CD4-positive, alpha-beta T cell treated with Interleukin-2 at 100 ng/mL for 4 hours (primary cell): ENCODE data around the gene GPC6.
"Not testable (repeated sequence)": the region's sequence is repeated elsewhere in the genome, so short reads cannot be mapped to it uniquely, and the experiment has no call there.

ENCODE experiments used
- DNase-seq: peaks from one replicate; pipeline ENCODE4 v3.0.0-alpha.2; 2020; ENCODE audit warnings: low spot score

Gene GPC6

DNA sequence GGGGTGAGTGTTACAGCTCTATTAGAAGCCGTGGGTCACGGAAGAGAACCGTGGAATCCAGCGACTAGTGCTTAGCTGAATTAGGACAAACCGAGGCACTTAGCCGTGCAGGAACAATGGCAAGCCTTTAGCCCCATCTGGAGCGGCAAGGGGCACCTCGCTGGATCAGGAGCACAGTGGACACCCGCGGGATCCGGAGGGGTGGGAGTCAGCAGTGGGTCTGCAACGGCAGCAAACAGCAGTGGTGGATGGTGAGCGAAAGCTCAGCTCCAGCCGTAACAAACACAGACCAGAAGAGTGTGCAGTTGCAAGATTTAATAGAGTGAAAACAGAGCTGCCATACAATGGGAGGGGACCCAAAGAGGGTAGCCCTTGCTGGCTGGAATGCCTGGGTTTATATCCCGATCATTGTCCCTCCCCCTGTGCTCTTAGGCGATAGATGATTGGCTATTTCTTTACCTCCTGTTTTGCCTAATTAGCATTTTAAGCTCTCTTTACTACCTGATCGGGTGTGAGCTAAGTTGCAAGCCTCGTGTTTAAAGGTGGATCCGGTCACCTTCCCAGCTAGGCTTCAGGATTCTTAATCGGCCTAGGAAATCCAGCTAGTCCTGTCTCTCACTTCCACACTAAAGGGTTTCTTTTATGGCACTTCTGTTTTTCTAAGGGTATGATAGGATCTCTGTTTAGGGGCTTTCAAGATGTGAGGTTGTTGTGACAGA is 1076.4 kb downstream of the GPC6 start:
- not testable (repeated sequence) for DNase-seq

DNA sequence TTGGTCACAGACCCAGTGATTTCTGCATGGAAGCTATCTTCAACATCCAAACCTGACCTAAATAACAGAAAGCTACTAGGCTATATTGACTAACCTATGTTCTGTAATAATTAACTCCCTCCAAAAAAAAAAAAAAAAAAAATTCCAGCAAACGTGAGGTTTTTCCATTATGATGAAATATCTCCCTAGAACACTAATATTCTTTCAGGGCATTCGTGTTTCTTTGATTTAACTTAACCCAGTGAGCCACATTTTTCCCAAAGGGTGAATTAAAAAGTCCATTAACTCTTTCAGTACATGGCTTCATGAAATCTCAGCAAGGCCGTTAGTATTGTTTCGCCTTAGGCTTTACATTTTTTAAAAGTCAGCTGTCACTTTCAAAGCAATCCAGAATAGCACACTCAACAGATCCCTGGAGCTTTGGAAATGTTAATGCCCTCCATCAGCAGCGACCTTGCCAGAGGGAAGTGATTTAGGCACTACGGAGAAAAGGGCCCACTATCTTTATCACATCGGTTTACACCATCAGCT is 1077.1 kb downstream of the GPC6 start:
- no peak for DNase-seq

DNA sequence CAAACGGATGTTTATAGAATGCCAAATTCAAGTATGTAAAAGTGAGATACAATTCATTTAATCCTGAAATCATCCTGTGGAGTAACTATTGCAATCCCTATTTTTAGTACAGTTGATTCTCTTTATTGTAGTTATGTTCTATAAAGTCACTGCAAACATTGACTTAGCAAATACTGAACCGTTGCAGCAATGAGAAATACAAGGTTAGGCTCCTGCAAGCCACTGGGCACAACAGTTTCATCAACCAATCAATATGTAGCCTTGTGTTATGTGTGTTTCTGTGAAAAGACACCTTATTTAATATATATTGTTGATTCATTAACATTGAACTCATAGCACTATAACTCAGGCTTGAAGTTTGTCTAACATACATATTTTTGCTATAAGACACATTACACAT is 1078.4 kb downstream of the GPC6 start:
- no peak for DNase-seq

DNA sequence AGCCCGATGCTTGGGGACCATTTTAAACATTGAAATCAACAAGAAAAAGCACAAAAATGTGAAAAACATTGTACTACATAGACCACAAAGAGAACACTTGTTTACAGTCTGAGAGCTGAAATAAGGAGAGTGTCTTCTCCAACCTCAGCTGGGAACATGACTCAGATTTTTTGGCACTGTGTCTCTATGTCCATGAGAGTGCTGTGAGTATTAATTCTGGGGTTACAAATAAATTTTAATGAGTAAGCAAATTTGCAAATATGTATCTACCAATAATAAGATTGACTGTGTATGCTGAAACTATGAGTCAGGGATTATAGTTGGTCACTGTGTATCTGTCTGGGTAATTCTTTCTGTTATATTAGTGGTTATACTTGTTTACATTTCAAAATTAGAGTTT is 1078.9 kb downstream of the GPC6 start:
- no peak for DNase-seq

DNA sequence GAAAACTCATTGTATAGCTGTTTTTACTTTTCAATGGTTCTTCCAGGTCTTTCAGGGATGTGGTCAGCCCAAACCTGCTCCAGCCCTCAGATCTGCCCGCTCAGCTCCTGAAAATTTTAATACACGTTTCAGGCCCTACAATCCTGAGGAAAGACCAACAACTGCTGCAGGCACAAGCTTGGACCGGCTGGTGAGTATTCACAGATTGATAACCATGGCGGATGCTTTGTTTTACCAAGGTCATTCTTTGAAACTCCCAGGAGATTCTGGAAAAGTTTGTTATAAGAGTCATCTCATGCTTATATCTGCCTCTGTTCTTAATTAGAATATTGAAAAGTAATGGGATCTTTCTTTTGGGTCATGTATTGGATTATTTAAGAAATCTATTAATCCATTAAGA is 1079.3 kb downstream of the GPC6 start:
- no peak for DNase-seq

DNA sequence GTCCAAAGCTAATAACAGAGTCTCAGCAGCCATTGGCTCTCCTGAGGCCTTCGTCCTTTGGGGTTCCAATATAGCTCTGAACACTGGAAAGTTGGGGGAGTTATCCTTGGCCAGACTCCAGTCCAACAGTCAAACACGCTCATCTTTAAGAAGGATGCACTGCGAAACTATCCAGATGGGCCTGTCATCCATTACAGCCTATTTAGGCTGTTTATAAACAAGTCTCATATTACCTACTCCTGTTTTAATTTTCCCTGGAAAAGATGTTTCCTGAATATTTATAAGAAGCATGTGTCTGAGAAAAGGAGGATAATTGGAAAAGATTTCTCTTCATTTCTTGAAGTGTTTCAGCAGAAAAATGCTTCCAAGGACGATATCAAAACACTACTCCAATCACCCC is 1082.2 kb downstream of the GPC6 start:
- no peak for DNase-seq

DNA sequence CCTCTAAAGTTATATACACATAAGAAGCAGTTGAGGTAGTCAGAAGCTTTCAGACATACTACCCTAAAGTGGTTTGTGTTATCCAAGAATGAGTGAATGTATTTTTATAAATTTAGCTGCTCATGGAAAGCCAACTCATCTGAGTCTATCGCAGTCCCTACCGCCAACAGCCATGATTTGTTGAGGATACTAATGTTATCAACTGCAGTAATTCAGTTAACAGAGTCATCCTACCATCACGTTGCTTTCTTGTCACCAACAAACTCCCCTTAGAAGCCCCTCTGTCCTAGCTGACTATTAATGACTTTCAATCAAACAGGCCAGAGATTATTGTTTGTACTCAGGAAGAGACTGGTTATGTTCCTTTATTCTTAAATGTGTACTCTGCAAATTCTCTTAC is 1083.0 kb downstream of the GPC6 start:
- DNase-seq: no peak

DNA sequence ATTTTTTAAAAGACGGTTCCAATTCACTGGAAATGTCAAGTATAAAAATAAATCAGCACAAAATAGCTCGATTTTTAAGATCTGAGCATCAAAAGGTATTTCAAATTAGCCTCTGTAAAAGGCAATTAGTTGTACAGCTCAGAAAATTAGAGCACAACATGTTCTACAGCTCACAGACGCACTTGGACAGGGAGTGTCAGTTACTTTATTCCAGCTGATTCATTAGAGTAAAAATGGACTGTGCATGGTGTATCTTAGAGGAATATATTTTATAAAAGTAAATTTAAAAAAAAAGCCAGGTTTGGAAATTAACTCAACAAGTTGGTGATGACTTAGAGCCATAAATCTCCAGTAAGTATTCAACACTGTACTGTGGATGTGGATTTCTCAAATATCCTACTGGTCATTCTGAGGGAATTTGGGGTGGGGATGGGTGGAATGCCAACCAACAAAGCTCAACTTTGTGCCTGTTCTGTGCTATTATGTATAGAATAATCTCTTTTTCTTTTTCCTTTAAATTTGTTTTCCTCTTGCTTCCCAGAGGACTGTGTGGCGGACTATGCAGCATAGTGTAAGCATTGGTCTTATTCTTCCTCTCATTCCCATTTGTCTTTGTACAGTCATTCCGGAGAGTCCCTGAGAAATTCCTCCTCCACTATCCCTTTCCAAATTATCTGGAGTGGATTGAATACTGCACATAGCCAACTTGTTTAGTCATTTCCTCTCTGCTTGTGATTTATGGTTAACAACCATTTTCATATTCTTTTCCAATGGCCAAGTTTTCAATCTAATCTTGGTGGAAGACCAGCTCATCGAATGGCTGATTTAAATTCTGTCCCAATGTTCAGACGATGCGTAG is 1083.6 kb downstream of the GPC6 start:
- DNase-seq: no peak

DNA sequence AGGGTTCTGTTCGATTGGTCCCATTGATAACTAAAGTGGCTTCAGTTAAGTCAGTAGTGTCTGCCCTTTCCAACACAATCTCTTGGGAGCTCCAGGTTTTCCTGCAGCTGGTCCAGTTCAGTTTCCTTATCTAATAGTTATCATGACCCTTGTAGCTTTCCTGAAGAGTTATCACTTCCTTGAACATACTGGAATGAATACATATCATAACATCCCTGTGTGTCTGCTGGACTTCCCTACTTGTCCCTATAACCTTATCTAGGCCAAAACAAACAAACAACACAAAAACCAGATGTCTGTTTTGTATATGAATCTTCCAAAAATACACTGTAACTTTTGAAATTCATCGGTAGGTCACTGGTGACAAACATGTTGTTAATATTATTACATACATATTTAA is 1085.3 kb downstream of the GPC6 start:
- DNase-seq: no peak

DNA sequence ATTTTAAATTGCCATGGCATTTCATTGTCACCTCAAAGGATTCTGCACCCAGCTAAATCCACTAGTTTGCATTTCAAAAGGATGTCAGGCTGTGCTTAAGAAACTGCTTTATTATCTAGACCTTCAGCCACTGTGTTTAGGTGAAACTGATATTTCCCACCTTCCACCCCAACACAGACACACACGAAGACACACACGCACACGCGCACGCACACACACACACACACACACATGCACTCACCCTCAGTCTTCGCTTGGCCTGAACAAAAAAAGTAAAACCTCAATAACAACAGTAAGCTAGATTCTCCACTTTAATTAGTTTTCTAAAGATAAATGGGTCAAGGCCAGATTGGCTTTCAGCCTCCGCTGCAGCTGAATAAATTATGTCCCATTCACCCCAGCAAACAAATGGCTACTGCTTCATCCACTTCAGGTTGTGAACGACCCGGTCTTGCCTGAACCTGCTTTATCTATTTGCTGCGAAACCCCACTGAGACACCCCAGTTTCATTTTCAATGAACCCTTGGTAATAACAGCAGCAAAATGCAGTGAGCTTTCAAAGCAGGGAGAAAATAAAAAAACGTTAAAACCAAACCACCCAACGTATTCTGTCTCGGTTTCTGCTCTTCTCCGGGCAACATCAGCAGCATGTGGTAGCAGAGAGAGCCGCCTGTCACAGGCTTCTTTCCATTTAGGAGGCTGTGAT is 1086.1 kb downstream of the GPC6 start:
- peak; percentile 14 for DNase-seq

DNA sequence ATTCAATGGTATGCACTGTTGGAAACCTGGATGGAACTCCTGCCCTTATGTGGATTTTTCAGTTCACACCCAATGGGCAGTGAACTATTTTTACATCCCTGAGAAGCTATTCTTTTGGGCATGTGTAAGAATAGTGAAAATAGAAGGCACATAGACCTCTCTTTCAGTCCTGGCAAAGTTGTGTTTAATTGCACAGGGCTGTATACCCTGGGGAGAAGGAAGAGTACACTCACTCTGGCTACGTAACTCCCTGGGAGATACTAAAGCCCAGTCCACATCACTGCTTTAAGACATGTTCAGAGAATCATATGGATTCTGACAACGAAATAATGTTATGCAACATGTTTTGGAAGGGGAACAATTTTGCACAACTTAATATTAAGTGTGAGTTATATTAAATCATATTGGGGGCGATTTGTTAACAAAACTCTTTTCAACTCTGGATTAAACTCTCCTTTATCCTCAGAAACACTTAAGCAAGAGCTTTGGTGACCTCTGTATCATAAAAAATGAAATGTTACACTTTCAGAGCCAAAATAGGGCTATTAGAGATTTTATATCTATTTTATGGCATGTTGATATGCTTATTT is 1086.8 kb downstream of the GPC6 start:
- DNase-seq: no peak

DNA sequence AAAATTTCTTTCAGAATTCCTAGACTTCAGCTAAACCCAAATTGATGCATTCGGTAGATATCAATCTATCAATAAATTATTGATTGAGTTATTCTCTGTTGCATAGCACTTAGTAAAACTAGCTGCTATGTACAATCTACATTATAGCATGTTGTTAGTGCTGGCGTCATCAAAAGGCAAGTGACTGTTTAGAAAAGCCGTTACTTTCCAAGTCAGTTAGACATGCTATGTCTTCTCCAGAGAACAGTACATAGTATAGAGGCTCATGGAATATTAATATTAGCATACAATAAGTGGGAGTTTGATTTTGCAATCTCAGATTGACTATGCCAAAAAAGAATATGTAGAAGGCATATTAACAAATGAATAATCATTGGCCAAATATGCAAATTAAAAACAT is 1087.3 kb downstream of the GPC6 start:
- DNase-seq: no peak

DNA sequence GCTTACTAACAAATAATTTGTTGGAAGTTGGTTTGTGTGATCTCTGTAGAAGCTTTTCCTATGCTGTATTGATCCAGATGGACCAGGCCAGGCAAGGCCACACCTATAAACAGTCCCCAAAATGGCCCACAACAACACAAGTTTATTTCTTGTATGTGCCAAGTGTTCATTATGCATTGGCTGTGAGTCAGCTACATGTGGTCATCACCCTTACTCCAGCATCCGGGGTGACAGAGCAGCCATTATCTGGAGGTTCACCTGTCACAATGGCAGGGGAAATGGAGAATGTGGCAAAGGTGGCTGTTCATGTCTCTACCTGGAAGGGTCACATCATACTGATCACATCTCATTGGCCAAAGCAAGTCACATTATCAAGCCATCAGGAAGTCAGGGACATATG is 1088.6 kb downstream of the GPC6 start:
- no peak for DNase-seq

DNA sequence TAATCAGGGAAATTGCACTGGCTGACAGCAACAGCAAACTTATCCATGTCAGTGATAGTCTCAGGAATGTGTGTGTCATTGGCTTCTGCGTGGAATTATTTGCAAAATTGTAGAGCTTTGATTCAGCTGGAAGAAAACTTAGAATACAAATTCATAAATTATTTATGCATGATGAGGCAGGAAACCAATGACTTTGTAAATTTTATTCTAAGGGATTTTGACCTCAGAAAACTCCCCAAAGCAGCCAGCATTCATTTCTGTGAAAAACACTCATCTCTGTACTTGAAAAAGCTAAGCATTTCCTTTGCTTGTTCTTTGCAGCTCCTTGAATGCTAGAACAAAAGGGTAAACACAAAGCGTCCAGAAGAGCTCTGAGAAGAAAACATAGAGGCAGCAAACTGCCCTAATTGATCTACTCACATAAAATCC is 1090.5 kb downstream of the GPC6 start:
- no peak for DNase-seq

DNA sequence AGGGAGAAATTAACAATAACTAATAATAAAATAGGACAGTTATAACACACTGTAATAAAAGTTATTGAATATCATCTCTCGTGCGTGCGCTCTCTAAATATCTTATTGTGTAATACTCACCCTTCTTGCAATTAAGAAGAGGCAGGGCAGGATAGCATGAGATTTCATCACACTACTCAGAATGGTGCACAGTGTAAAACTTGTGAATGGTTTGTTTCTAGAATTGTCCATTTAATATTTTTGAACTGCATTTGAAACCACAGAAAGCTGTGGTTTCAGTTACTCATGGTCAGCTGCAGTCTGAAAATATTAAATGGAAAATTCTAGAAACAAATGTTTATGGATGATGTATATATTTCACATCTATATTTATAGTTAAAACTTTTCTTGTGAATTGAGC is 1091.8 kb downstream of the GPC6 start:
- no peak for DNase-seq

DNA sequence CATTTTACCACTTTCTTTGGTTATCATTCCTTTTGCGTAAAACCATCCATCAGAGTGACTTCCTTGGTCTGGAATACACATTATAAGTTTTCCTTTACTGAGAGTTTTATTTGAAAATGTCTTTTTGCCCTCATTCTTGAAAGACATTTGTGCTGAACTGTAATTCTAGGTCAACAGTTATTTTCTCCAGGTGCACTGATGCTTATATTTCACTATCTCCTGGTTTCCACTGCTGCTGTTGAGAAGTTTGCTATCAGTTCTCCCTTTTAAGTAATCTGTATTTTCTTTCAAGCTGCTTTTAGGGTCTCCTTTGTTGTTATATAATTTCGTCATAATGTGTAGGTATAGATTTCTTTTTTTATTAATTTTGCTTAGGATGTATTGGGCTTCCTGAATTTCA is 1092.9 kb downstream of the GPC6 start:
- DNase-seq: no peak

DNA sequence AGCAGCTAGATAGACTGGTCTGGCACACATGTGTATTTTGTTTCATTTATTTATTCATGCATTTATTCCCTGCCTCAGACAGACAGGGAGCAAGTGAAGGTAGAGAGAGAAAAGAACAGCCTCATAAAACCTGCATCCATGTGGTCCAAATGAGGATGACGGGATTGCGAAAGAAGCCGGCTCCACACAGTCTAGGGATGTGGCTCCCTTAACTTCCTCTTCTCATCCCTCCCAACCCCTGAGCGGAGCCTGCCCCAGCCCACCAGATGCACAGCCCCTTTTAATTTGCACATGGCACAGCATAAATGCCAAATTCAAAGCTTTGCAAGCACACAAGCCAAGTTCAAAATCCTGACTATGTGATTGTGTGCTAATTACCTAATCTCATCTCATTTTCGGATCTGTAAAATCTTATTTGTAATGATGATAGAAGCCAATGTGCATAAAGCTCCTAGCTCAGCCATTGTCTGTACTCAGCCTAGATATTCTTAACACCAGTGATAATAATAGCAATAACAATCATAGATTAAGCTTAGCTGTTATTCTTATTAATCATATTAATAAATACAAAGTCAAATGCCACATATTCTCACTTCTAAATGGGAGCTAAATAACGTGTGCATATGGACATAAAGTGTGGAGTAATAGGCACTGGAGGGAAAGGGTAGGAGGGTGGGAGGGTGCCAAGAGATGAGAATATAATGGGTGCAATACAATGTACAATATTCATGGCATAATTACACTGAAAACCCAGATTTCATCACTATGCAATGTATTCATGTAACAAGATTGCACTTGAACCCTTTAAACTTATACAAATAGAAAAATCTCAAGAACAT is 1096.5 kb downstream of the GPC6 start:
- DNase-seq: no peak

DNA sequence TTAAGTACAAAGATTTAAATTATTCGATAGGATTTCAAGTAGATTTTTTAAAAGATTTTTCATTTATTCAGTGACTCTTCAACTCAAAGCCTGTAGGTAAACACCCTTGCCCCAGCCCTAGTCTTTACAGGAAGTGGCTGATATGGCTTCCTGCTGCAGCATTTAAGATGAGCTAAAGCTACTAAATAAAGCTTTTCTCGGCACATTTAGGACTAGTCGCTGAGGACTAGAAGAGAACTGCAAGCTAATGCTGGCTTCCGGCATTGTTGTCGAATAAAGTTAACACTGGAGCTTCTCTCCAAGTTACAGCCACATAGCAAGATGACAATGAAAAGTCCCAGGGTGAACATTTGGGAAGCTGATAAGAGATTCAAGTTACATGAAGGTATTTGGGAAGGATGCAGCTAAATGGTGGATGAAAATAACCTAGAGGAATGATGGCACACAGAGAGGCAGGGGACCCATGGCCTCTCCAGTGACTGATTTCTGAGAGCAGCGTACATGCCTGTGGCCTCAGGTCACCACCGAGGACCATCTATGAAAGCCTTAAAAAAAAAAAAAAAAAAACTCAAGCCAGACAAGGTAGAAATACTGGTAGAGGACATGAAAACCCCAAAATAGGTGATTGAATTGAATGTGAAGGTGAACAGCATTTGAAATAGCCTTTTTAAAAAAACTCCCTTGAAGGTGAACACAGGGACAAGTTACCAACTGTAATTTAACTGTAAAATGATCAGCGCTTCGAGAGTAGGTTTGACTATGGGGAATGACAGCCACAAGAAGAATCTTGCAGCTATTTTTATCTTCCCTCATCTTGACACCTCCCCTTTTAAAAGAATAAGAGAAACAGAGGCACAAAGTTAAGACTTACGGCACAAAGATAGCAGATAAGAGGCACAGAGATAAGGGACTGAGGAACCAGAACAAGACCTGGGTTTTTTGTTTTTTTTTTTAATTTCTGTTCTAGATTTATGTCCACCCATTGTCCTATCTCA is 1097.5 kb downstream of the GPC6 start:
- peak; percentile 68 for DNase-seq

DNA sequence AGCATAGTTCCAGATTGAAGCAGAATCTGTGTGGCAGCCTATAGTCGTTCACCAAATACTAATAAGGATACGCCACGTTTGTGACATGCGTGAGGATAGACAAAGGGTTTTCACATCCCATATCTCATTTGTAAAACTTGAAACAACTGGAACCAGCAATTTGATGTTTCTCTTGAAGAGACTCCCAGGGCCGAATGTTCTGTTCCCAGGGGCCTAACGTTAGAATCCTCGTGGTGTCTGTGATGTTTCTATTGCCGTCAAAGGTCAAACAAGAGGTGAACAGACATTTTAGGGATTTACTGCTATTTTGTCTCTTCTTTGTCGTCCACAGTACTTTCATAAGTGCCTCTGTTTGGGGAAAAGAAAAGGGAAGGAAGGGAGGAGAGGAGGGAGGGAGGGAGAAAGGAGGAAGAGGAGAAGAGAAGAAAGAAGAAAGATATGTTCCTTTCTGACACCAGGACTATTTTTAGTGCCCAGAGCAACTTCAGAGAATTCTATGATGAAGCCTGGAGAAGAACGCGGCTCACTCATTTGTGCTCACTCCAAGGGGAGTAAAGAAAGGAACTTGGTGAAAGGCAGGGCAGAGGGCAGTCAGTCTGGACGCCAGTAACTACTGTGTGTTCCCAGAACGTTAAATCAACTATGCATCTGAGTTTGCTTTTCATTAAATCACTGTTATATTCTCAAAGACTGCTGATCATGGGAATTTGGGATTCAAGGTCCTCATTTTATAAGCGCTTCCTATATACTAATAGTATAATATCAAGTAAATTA is 1098.3 kb downstream of the GPC6 start:
- DNase-seq: no peak
